T follicular helper cell (primary cell): ENCODE results near the gene EOLA1.
"Not testable (repeated sequence)": the region's sequence is repeated elsewhere in the genome, so short reads cannot be mapped to it uniquely, and the experiment has no call there.

Experiments
- DNase-seq: peaks from one replicate; pipeline ENCODE4 v3.0.0-alpha.2; 2020; ENCODE audit warnings: low read depth

Gene EOLA1

DNA sequence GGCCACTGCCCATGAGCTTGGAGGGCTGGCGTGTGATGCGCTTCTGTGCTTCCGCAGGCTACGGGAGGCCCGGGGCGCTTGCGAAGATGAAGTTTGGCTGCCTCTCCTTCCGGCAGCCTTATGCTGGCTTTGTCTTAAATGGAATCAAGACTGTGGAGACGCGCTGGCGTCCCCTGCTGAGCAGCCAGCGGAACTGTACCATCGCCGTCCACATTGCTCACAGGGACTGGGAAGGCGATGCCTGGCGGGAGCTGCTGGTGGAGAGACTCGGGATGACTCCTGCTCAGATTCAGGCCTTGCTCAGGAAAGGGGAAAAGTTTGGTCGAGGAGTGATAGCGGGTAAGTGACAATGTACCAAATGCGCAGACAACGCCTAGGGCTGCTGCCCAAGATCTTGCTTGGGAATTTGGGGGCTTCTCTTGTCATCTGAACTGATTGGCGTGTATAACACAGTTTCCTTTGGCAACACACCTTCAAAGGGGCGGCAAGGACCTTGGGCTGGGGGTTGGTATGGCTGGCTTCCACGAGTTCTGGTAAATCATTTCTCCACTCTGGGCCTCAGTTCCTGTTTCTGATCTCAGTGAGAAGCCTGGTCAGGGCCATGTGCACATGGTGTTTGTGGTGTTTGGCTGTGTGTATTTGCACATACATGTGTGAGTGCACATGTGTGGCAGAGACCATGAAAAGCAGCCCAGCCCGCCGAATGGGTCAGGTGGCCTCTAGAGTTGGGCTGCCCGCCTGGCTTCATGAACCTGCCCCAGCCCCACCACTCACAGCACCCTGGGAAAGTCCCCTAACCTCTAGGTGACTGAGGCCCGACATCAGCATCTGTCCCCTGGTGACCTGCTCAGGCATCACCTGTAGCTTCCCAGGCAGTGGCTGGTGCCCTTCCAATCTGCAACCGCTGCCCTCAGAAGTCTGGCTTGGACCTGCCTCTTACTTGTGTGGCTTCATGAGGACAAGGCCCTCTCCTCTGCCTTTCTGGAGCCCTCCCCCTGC is 5.0 kb downstream of the EOLA1 start:
- not testable (repeated sequence) for DNase-seq

DNA sequence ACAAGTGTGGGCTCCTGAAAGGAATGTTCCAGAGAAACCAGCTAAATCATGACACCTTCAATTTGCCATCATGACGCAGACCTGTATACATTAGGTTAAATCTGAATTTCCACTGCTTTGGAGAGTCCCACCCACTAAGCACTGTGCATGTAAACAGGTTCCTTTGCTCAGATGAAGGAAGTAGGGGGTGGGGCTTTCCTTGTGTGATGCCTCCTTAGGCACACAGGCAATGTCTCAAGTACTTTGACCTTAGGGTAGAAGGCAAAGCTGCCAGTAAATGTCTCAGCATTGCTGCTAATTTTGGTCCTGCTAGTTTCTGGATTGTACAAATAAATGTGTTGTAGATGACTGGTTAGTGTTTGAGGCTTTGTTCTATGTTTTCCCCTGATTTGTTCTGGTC is 6.2 kb downstream of the EOLA1 start:
- DNase-seq: not testable (repeated sequence)

DNA sequence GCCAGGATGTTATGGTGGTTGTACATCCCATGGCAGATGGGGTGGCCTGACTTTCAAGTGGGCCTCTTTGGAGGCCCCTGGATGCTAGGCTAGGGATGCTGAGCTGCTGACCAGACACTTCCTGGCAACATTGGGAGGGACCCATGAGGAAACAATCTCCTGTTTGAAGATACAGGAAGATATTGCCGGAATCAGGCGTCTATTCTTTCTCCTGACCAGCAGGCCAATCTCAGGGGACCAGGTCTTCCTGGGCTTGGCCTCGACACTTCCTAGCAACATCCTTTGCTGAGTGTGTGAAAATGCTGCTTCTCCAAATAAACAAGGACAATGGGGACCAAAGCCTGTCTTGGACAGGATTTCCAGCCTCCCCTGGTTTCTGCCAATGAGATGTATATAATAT is 7.0 kb downstream of the EOLA1 start:
- DNase-seq: not testable (repeated sequence)

DNA sequence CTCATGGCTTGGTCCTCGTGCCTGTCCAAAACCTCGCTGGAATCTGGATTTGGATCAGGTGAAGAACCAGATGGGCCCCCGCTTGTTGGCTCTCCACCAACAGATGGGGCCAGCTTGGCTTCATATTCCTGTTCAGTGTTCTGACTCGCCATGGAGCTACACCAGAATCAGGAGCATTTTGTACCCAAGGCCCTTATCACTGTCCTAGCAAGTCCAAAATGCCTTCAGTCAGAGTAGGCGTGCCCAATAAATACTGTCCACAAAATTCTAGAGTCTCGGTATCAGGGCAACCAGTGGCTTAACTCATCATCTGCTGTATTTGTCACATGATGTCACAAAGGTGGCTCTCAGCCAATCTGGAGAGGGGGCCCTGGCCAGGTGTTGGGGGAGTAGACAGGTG is 8.9 kb downstream of the EOLA1 start, which contains the start of gene HSFX3:
HSFX3 (minus strand) TSS at position 224 of the 400 bp plus-strand sequence; CDS start at position 152, 72 bp downstream.
- DNase-seq: not testable (repeated sequence)

DNA sequence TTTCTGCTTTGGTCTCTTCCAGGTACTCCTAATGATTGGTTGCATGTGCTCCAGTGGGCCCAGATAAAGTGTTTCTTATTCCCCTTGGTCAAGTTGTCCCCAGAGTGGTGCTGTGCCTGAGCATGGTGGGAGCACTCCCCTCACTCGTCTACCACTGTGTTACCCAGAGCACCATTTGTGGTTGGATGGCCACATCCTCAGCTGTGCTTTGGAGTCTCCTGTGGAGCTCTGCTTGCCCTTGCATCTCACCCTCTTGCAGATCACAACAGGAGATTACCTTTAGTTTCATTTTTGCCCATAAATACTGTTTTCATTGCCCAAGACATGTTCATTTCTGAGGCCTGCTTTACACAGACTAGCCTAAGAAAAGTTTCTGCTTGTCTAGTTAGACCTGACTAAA is 9.6 kb downstream of the EOLA1 start:
- DNase-seq: not testable (repeated sequence)

DNA sequence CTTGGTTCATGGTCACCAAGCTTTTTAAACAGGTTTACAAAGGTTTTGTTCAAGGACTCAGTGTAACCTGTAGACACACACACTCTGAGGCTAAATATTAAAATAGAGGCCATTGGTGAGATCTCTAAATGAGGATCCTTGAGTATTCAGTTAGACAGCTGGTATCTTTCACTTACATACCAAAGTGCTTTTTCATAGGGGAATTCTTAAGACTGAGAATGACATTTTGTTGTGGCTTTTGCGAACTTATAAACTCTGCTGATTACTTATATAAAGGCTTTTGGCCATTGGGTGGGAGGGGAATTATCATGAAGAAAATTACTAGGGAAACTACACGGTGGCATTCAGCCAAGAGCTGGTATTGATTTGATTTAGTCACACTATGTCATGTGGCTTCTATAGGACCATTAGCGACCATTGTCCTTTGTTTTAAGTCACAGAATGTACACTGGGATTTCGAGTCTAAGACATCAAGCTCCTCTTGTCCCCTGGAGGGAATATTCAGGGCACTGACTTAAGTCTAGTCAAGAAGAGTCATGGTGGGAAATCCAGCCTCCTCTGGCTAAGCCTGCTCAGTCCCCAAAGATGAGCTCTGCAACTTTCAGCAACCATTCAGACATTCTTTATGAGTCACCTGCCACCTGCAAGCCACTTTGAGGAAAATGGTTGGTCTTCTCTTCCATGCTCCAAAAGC is 10.6 kb downstream of the EOLA1 start:
- DNase-seq: not testable (repeated sequence)

DNA sequence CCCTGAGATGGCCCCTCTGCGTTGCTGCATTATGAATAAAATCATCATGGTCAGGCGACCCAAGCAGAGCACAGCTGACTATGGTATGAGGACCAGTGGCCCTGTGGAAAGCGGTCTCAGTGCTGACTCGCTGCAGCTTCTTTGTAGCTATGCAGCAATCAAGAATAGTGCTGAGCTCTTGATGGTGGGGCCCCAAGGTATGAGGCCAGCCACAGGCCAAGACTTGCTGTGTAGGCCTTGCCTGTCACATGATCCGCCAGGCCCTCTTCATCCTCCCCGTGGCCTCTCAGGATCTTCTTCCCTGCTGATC is 11.1 kb downstream of the EOLA1 start:
- not testable (repeated sequence) for DNase-seq

DNA sequence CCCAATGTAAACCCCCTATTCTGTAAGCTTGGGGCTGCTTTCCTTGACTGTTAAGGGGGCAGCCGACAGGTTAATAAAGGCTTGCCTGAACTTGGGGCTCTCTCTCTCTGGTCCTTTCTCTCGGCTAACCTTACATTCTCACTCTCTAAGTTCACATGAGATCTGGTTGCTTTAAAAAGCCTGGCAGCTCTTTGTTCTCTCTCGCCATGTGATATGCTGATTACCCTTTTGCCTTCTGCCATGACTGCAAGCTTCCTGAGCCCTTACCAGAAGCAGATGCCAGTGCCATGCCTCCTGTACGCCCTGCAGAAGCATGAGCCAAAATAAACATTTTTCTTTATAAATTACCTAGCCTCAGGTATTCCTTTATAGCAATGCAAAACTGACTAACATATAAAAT is 14.4 kb downstream of the EOLA1 start:
- DNase-seq: not testable (repeated sequence)

DNA sequence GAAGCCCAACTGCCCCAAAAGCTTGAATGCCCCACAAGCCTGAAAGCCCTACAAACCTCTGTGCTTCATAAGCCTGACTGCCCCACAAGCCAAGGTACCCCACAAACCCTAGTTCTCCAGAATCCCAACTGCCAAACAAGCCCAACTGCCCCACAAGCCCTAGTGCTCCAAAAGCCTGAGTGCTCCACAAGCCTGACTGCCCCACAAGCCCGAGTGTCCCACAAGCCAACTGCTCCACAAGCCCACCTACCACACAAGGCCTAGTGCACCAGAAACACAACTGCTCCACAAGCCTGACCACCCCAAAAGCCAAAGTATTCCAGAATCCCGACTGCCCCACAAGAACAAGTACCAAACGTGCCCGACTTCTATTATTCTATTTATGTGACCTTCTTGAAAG is 22.5 kb downstream of the EOLA1 start:
- DNase-seq: no peak

DNA sequence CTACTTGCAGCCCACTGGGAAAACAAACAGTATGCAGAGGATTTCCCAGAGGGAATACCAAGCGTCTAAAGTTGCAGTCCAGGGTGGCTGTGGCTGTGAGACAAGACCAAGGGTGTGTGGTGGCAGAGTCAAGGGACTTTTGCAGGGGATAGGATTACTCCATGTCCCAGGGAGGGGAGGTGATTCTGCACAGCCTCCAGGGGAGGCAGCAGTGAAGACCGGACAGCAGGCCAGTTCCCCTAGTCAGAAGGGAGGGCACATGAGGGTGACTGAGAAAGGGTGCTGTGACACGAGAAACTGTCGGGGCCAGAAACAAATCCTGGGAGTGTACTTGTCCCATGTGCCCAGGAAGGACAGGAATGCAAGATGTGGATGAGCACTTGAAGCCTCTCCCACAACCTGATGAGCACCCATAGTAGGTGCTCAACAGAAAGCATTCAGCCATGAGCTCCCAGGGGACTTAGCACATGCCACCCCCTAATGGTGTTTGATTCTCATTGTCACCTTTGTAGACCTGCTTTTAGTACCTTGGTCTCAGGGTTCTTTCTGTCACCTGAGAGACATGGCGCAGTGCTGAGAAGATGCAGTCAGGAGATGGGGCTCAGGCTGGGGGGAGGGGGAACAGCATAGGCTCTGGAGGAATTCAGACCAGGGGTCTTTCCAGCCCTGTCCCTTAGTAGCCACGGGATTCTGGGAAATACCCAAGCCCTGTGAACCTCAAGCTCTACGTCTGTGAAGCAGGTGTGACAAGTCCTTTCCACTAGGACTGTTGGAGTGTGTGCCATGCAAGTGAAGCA is 27.0 kb downstream of the EOLA1 start:
- DNase-seq: no peak

DNA sequence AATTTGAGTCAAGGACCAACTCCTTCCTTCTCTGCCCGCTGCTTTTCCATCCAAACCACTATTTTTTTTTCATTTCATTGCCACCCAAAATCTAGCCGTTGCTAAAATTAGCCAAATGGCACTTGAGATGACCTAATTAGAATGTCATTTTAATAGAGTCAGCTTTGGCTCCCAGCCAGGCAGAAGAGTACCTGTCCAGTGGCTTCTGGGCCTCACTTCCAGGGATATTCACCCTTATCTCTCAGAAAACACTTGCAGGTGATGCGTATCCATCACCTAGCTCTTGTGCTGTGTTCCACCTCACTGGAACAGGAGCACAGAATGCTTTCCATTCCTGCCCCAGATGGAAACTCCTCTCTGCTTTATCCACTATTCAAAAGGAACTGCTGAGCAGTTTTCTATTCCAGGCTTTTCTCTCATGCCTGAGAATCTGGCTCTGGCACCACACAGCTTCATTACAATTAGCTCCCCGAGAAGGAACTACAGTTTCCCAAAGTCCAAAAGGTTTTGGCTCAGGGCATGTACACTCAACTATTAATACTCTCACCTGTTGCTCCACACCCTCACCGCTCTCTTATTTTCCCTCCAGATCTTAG is 28.0 kb downstream of the EOLA1 start:
- no peak for DNase-seq

DNA sequence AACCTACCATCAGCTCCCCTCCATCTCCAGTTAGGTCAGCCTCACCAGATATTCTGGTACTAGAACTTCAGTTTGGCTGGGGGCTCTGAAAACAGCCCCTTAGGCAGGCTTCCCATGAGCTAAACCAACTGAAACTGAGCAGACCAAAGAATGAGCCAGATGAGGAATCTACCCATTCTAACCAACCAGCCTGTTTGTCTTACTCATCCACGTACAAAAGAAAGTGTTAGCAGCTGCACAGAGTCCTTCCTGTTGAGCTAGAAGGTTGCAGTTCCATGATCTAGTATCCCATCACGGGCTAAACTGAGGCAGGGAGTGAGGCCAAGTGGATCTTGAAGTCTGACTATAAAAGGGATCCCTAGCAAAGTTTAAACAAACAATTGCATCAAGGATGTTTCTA is 29.0 kb downstream of the EOLA1 start:
- no peak for DNase-seq

DNA sequence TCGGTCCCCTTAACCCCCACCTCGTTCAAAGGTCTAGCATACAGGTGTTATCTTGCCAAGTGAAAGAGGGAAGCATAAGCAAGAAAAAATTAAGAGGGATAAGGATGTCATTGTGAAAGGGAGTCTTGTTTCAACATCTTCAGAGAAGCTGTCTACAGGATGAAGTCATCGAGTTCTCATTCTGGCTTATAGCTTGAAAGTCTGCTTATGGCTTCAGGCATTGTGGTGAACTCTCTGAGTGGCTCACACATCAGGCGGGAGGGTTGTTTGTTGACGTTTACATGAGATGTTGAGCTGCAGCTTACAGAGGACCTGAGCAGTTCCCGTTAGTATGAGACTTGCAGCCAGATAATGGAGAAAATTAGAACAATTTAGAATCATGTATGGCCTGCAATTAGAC is 29.9 kb downstream of the EOLA1 start:
- no peak for DNase-seq

DNA sequence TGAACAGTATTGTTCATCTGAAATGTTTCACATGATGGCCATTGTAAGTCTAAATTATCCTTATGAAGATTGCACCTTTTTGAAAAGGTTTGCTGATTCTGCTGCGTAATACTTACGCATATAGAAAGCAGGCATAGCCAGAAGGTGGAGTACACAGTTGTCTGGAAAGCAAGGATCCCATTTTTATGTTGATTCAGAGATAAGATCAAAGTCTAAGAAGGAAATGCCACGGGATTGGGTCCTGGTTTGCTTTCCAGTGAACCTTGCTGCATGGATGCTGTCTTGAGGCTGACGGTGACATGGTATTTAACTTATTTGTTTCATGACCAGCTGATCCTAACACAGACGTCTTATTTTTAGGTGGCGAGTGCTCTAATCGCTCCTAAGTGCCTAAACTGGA is 31.0 kb downstream of the EOLA1 start:
- DNase-seq: no peak

DNA sequence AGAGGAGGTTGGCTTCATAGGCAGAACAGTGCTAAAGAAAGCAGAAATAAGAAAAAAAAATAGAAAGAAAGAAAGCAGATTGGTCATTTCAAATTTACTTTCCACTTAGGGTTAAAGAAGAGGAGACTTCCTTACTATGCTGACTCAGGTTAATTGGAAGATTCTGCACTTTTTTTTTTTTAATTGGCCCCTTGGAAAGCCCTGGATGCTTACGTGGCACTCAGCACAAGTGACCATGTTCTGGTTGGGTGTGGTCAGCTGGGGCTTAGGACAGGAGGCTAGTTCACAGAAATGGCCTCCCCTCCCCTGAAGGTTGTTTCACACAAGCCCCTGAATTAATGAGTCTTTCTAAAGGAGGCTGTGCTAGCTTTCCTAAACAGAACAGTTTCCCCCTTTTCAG is 31.9 kb downstream of the EOLA1 start:
- DNase-seq: no peak

DNA sequence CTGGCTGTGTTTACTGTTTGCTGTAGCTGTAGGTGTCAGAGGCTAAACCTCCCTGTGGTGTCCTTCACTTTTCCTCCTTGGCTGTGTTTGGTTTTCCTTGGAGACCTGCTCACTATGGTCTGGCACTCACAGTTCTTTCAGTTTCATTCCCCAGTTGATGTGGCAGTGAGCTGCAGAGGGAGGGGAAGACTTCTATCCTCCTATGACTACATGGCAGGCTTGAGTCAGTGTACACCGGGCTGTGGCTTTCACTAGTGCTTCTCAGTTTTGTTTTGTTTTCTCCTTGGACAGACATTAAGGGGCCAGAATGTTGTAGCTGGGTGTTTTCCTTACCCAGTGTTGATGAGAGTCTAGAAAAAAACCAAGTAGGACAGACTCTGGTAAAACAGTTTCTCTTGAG is 32.6 kb downstream of the EOLA1 start:
- not testable (repeated sequence) for DNase-seq

DNA sequence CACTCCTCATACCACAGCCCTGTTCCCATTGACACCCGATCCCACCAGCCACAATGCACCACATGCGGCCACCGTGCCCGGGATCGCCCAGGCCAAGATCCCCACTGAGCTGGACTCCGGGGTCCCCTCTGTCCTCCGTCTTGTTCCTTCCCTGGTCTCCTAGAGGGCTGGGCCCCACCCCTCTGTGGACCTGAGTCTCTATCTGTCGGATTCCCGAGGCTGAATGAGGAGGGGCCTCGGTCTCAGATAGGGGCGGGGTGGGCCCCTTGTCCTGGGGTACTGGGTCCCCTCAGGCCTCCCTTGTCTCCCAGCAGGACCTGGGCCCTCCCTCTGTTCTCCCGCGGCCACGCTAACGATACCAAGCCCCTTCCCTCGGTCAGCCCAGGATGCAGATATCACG is 44.8 kb downstream of the EOLA1 start:
- not testable (repeated sequence) for DNase-seq

DNA sequence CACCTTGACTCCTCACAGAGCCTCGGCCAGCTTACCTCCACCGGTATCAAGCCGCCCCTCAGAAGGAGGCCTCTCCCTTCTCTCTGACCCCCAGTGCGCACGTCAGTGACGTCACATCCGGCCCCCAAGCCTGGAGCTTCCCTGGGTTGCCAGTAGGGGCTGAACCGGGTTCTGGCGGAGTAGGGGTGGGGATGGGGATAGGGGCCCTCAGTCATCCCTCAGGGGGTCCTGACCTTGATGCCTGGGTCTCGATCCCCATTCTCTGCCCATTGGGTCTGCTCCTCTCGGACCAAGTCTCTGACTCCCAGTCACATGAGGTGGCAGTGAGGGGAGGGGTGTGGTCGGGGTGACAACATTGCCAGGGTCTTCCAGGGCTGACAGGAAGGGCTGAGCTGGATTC is 46.5 kb downstream of the EOLA1 start, which contains the start of gene MAGEA9B:
MAGEA9B (minus strand) TSS at position 101 of the 400 bp plus-strand sequence. CDS start 4,280 bp downstream, outside the sequence.
- not testable (repeated sequence) for DNase-seq

DNA sequence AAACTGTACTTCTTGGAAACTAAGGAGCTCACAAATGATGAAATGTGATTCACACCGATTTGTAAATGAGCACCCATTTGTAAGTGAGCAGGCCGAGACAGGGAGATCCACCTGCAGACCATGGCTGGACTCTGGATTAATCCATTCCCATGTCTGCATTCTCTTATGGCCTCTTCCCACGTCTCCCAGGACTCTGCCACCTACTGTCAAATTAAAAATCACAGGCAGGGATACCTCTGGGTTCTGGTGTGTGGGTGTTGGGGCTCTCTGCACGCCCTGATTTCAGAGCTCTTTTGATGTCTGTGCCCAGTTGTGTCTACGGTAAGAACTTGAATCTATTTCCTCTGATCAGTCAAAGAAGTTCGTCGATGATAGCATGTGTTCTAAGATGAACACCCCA is 50.2 kb downstream of the EOLA1 start:
- not testable (repeated sequence) for DNase-seq

DNA sequence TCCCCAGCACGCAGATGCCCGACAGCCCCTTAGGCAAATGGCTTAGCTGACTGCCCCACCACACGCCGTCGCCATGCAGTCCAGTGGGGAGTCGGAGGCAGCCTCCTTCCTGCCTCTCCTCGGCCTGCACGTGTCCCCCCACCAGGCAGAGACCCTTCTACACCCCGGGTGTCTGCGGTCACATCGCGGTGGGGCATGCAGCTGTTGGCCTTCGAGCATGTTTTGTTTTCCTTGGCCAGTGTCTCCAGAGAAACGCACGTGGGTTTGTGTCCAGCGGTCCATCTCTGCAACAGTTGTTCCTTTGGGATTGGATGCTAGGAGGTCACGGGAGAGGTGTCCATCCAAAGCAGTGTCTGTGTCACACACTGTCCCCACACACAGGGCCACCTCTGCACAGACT is 54.4 kb downstream of the EOLA1 start, which contains the start of gene HSFX2:
HSFX2 (minus strand) TSS at position 101 of the 400 bp plus-strand sequence. CDS start 614 bp downstream, outside the sequence.
- not testable (repeated sequence) for DNase-seq

DNA sequence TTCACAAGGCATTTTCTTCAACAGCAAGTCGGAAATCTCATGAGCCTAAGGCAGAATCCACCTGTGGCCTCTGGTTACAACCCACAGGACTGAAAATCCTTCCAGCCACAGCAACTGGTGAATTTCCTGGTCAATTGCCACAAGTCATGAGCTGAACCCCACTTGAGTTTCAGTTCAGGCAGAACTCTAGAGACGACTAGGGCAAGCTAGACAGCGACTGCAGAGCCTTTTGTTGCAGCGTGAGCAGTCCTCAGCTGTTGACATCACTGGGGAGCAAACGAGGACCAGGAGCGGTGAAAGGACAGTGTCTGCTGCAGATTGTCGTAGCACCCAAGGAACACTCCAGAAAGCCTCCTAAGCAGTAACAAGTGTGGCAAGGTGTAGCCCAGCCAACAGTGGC is 55.1 kb downstream of the EOLA1 start:
- DNase-seq: not testable (repeated sequence)
